C4-2B (cell line): ENCODE measurements around the gene BRI3.

ENCODE experiments used
- ZFX ChIP-seq: fragments of 450-650 bp; IDR thresholded peaks from 2 replicates; pipeline ENCODE4 v1.6.1; 2017
- TF ChIP-seq, protein P1 (sequence below): fragments of 450-650 bp; conservative IDR thresholded peaks from 2 replicates; pipeline ENCODE4 v1.5.1; 2017; ENCODE audit warnings: mild to moderate bottlenecking

DNA sequence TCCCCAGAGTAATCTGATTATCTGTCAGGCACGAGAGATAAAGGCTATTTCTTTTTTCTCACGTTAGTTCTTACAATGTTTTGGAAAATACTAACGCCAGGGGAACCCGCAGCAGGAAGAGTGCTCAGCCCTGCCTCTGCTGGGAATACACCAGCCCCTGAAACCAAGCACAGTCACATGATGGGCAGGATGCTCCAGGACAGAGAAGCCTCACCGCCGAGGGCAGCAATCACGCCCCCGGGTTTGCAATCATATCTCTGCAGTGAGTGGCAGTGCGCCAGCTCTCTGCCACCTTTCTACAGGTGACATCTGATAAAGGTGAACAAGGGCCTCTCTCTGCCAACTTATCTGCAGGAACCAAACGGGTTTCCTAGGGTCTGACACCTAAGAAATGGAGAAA, 39.8 kb downstream of the BRI3 start:
- TF ChIP-seq, protein P1, sequence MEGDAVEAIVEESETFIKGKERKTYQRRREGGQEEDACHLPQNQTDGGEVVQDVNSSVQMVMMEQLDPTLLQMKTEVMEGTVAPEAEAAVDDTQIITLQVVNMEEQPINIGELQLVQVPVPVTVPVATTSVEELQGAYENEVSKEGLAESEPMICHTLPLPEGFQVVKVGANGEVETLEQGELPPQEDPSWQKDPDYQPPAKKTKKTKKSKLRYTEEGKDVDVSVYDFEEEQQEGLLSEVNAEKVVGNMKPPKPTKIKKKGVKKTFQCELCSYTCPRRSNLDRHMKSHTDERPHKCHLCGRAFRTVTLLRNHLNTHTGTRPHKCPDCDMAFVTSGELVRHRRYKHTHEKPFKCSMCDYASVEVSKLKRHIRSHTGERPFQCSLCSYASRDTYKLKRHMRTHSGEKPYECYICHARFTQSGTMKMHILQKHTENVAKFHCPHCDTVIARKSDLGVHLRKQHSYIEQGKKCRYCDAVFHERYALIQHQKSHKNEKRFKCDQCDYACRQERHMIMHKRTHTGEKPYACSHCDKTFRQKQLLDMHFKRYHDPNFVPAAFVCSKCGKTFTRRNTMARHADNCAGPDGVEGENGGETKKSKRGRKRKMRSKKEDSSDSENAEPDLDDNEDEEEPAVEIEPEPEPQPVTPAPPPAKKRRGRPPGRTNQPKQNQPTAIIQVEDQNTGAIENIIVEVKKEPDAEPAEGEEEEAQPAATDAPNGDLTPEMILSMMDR = no peak
- no peak for TF ChIP-seq ZFX
